ENCODE measurements around the gene MPL. TPM values are rescaled to one million over a fixed set of nuclear protein-coding genes. Genes with fewer than 3 reads are reported as not detected.

Gene MPL
- total RNA-seq, 1 experiment from 2014 or later = 0.15 TPM

- H3K27me3 Mint-ChIP-seq (ENCODE audit: low read depth) = no peaks in the 10 kb centered on the region; the same call in 1 of the 2 replicates
- peaks cover 19% of the 10 kb centered on the region for H3K4me1 Mint-ChIP-seq
- H3K36me3 Mint-ChIP-seq = peaks cover 31% of the 10 kb centered on the region
- ATAC-seq (no peak), DNase-seq (ENCODE audit: low spot score) (no peak)
- ChIA-PET CTCF (interaction anchor here (1.1 to 2.4 kb wide), 2 partner anchors 26 to 30 kb away, joined by 3 to 8 read pairs; partner anchors contain the start of gene CDC20), POLR2A (interaction anchor here (2.5 kb wide), 1 partner anchor 30 kb away, joined by 17 read pairs; the partner anchor contains the start of gene CDC20)
- peak overlapping the region; percentile 99 for H3K4me3 Mint-ChIP-seq
- TF ChIP-seq, protein P1, sequence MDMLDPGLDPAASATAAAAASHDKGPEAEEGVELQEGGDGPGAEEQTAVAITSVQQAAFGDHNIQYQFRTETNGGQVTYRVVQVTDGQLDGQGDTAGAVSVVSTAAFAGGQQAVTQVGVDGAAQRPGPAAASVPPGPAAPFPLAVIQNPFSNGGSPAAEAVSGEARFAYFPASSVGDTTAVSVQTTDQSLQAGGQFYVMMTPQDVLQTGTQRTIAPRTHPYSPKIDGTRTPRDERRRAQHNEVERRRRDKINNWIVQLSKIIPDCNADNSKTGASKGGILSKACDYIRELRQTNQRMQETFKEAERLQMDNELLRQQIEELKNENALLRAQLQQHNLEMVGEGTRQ (CRISPR knock-in tag; IDR thresholded peaks at IDR 0.05) = no peak
- no peak for TF ChIP-seq ZNF281 (CRISPR knock-in tag; IDR thresholded peaks at IDR 0.05)
- no peak for TF ChIP-seq FOXJ3 (CRISPR knock-in tag; IDR thresholded peaks at IDR 0.05; ENCODE audit: borderline replicate concordance)
- TF ChIP-seq, protein P2, sequence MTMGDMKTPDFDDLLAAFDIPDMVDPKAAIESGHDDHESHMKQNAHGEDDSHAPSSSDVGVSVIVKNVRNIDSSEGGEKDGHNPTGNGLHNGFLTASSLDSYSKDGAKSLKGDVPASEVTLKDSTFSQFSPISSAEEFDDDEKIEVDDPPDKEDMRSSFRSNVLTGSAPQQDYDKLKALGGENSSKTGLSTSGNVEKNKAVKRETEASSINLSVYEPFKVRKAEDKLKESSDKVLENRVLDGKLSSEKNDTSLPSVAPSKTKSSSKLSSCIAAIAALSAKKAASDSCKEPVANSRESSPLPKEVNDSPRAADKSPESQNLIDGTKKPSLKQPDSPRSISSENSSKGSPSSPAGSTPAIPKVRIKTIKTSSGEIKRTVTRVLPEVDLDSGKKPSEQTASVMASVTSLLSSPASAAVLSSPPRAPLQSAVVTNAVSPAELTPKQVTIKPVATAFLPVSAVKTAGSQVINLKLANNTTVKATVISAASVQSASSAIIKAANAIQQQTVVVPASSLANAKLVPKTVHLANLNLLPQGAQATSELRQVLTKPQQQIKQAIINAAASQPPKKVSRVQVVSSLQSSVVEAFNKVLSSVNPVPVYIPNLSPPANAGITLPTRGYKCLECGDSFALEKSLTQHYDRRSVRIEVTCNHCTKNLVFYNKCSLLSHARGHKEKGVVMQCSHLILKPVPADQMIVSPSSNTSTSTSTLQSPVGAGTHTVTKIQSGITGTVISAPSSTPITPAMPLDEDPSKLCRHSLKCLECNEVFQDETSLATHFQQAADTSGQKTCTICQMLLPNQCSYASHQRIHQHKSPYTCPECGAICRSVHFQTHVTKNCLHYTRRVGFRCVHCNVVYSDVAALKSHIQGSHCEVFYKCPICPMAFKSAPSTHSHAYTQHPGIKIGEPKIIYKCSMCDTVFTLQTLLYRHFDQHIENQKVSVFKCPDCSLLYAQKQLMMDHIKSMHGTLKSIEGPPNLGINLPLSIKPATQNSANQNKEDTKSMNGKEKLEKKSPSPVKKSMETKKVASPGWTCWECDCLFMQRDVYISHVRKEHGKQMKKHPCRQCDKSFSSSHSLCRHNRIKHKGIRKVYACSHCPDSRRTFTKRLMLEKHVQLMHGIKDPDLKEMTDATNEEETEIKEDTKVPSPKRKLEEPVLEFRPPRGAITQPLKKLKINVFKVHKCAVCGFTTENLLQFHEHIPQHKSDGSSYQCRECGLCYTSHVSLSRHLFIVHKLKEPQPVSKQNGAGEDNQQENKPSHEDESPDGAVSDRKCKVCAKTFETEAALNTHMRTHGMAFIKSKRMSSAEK (CRISPR knock-in tag; IDR thresholded peaks at IDR 0.05; ENCODE audit: borderline replicate concordance) = no peak
- TF ChIP-seq FOXP1 (CRISPR knock-in tag; IDR thresholded peaks at IDR 0.05; ENCODE audit: borderline replicate concordance) = no peak
- TF ChIP-seq EMX1 (CRISPR knock-in tag; IDR thresholded peaks at IDR 0.05) = no peak
- TF ChIP-seq ESRRA (CRISPR knock-in tag; IDR thresholded peaks at IDR 0.05; ENCODE audit: borderline replicate concordance) = no peak
- TF ChIP-seq NR1H2 (CRISPR knock-in tag; IDR thresholded peaks at IDR 0.05) = no peak
- no peak for TF ChIP-seq ZNF138 (CRISPR knock-in tag; conservative IDR thresholded peaks at IDR 0.05)
- no peak for TF ChIP-seq CREB1 (CRISPR knock-in tag; IDR thresholded peaks at IDR 0.05)
- TF ChIP-seq NFYB (CRISPR knock-in tag; conservative IDR thresholded peaks at IDR 0.05; ENCODE audit: low read depth) = no peak
- TF ChIP-seq, protein P3, sequence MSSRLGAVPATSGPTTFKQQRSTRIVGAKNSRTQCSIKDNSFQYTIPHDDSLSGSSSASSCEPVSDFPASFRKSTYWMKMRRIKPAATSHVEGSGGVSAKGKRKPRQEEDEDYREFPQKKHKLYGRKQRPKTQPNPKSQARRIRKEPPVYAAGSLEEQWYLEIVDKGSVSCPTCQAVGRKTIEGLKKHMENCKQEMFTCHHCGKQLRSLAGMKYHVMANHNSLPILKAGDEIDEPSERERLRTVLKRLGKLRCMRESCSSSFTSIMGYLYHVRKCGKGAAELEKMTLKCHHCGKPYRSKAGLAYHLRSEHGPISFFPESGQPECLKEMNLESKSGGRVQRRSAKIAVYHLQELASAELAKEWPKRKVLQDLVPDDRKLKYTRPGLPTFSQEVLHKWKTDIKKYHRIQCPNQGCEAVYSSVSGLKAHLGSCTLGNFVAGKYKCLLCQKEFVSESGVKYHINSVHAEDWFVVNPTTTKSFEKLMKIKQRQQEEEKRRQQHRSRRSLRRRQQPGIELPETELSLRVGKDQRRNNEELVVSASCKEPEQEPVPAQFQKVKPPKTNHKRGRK (CRISPR knock-in tag; IDR thresholded peaks at IDR 0.05; ENCODE audit: borderline replicate concordance) = no peak
- TF ChIP-seq ZNF232 (CRISPR knock-in tag; IDR thresholded peaks at IDR 0.05) = no peak
- no peak overlapping the region for H3K27ac Mint-ChIP-seq
- H3K9me3 Mint-ChIP-seq = no peaks in the 10 kb centered on the region
Measured at GRCh38 chr1:43387976-43388599, 50.5 kb downstream of the MPL start.

DNA sequence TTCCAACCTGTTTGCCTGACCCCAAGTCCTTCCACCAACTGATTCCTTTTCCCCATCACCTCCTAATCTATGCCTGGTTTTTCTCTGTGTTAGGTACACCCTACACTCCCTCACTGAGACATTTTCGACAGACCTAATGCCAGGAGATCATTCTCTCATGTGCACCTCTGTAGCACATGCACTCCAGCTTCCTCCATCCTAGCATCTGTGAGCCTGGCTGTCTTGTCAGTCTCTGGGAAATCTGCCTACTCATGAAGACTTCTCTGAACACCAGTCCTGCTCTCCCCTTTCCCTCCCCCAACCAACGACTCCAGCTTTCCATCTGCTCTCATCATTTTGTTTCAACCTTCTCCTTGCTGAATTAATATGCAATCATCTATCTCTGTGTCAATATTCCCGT, 51.0 kb downstream of the MPL start:
- ChIA-PET CTCF (interaction anchor here (0.6 to 2.4 kb wide), 6 partner anchors 21 to 261 kb away, joined by 3 to 8 read pairs (median 4); partner anchors contain the start of genes C1orf210, CDC20, ELOVL1 and KDM4A), POLR2A (interaction anchor here (0.6 to 2.5 kb wide), 2 partner anchors 11 to 30 kb away, joined by 3 to 17 read pairs; partner anchors contain the start of gene CDC20)
- Mint-ChIP-seq H3K27ac (peak overlapping the region; percentile 99), H3K27me3 (ENCODE audit: low read depth) (no peaks in the 10 kb centered on the region; the same call in 1 of the 2 replicates), H3K9me3 (no peaks in the 10 kb centered on the region), H3K4me1 (peaks cover 19% of the 10 kb centered on the region), H3K4me3 (peak overlapping the region; percentile 99), H3K36me3 (peaks cover 26% of the 10 kb centered on the region)
- ATAC-seq = no peak
- DNase-seq (ENCODE audit: low spot score) = no peak
- TF ChIP-seq IRF2 (CRISPR knock-in tag; IDR thresholded peaks at IDR 0.05; ENCODE audit: borderline replicate concordance, low read depth) (no peak), MAX (CRISPR knock-in tag; IDR thresholded peaks at IDR 0.05) (no peak), ERG (CRISPR knock-in tag; IDR thresholded peaks at IDR 0.05) (no peak), TEAD1 (CRISPR knock-in tag; IDR thresholded peaks at IDR 0.05) (no peak), RORB (CRISPR knock-in tag; IDR thresholded peaks at IDR 0.05) (no peak)
